ENCODE results near the gene EFNB3. TPM values are rescaled to one million over a fixed set of nuclear protein-coding genes. Genes with fewer than 3 reads are reported as not detected.

The EFNB3 gene
- total and polyA plus RNA-seq, 2 of the 8 experiments (the other 6 are each of a cell fraction or from before 2014, with no cell fraction given), result 15.0 to 27.3 TPM

GRCh38 chr17:7714721-7715594, 10.0 kb downstream of the EFNB3 start (continued):
- TF ChIP-seq MAX (IDR thresholded peaks at IDR 0.05), result no peak
- no peak for TF ChIP-seq CBX8 (IDR thresholded peaks at IDR 0.05; ENCODE audit: borderline replicate concordance, low read depth, low read length)
- TF ChIP-seq TCF12 (IDR thresholded peaks at IDR 0.05; ENCODE audit: low read depth, low read length), result no peak
- TF ChIP-seq CHD7 (IDR thresholded peaks at IDR 0.05; ENCODE audit: insufficient replicate concordance, low read length), result no peak
- TF ChIP-seq CTCF (IDR thresholded peaks at IDR 0.05; ENCODE audit: control extremely low read depth in 1 of 3, insufficient read depth in 1 of 3, low read depth in 1 of 3, low read length in 3 of 3), result no peak
- no peak for TF ChIP-seq SRF (IDR thresholded peaks at IDR 0.05; ENCODE audit: low read depth, low read length)
- TF ChIP-seq TAF1 (IDR thresholded peaks at IDR 0.05; ENCODE audit: low read depth, low read length), result no peak

Measured in H1 (cell line).